Stimulated activated CD8-positive, alpha-beta memory T cell treated with anti-CD3 and anti-CD28 coated beads, Interleukin-12 subunit alpha, Interleukin-12 subunit beta, amount 100 ng/mL, for 24 hours (primary cell): ENCODE measurements around the gene CKM.
"Not testable (repeated sequence)": the region's sequence is repeated elsewhere in the genome, so short reads cannot be mapped to it uniquely, and the experiment has no call there.

Experiments
- DNase-seq: peaks from one replicate; pipeline ENCODE4 v3.0.0-alpha.2; 2020; ENCODE audit errors: extremely low read depth

CKM gene

GRCh38 chr19:45349126-45349415 lies 26.4 kb upstream of the CKM start:
- DNase-seq = no peak

- DNase-seq = no peak
Observed at GRCh38 chr19:45348367-45349125, 25.9 kb upstream of the CKM start.

- DNase-seq = no peak
Observed at GRCh38 chr19:45347570-45348366, 25.1 kb upstream of the CKM start.

- no peak for DNase-seq
Observed at GRCh38 chr19:45346449-45346848, 23.8 kb upstream of the CKM start.

- no peak for DNase-seq
Observed at GRCh38 chr19:45345506-45345860, 22.8 kb upstream of the CKM start.

- no peak for DNase-seq
Observed at GRCh38 chr19:45344621-45345505, 22.2 kb upstream of the CKM start.

GRCh38 chr19:45342911-45343310 lies 20.2 kb upstream of the CKM start:
- DNase-seq = no peak

- no peak for DNase-seq
Observed at GRCh38 chr19:45340899-45341453, 18.3 kb upstream of the CKM start.

- DNase-seq = no peak
Observed at GRCh38 chr19:45340232-45340898, 17.7 kb upstream of the CKM start, which contains the start of gene KLC3. Gene KLC3, plus strand, starts transcription at chr19:45340750. Its CDS starts 4,792 bp downstream, at chr19:45345542.

- no peak for DNase-seq
Observed at GRCh38 chr19:45339629-45340028, 17.0 kb upstream of the CKM start.

- no peak for DNase-seq
Observed at GRCh38 chr19:45336696-45337251, 14.1 kb upstream of the CKM start.

- not testable (repeated sequence) for DNase-seq
Observed at GRCh38 chr19:45334881-45335280, 12.2 kb upstream of the CKM start.

GRCh38 chr19:45333609-45334303 lies 11.1 kb upstream of the CKM start:
- no peak for DNase-seq

GRCh38 chr19:45331411-45331810 lies 8.7 kb upstream of the CKM start:
- no peak for DNase-seq

- DNase-seq = no peak
Observed at GRCh38 chr19:45327404-45328143, 4.9 kb upstream of the CKM start.

- DNase-seq = no peak
Observed at GRCh38 chr19:45324349-45324907, 1.8 kb upstream of the CKM start.

GRCh38 chr19:45323671-45324081 lies 1.0 kb upstream of the CKM start:
- DNase-seq = no peak

- no peak for DNase-seq
Observed at GRCh38 chr19:45322311-45322710, 364 bp downstream of the CKM start.

- no peak for DNase-seq
Observed at GRCh38 chr19:45321848-45322247, 827 bp downstream of the CKM start.
